Natural killer cell (primary cell): ENCODE results near the gene TRMT10B. TPM values are rescaled to one million over a fixed set of nuclear protein-coding genes. Genes with fewer than 3 reads are reported as not detected.
"Not testable (repeated sequence)": the region's sequence is repeated elsewhere in the genome, so short reads cannot be mapped to it uniquely, and the experiment has no call there.

Experiments used
- ATAC-seq, 3 donors: fragments of 150-1000 bp in 2 of 3; fragments of 200-7000 bp in 1 of 3; cut with Tn5 transposase; 1 replicate in 1 of 3; 2 replicates in 2 of 3; pipeline ENCODE4 v1.10.0; 2021; ENCODE audit warnings: mild to moderate bottlenecking in 2 of 3, moderate library complexity in 2 of 3
- DNase-seq, 2 donors: peaks; one replicate each; pipeline versions ENCODE4 v3.0.0 to v3.0.0-alpha.2; 2013 to 2021; ENCODE audit warnings: mixed read lengths in 1 of 2
- H3K27ac ChIP-seq: one replicate; pipeline ENCODE4 v1.5.1; 2013; ENCODE audit warnings: mild to moderate bottlenecking, low read length
- H3K27me3 ChIP-seq: one replicate; pipeline ENCODE4 v1.6.1; 2013; ENCODE audit warnings: low read length; ENCODE audit not compliant: control insufficient read depth, insufficient read depth
- H3K36me3 ChIP-seq: one replicate; pipeline ENCODE4 v1.6.1; 2013; ENCODE audit warnings: low read length; ENCODE audit not compliant: control insufficient read depth, insufficient read depth
- H3K4me1 ChIP-seq: one replicate; pipeline ENCODE4 v1.6.1; 2013; ENCODE audit warnings: low read length; ENCODE audit not compliant: control insufficient read depth, insufficient read depth
- H3K4me3 ChIP-seq: one replicate; pipeline ENCODE4 v1.5.1; 2013; ENCODE audit warnings: low read length
- H3K9me3 ChIP-seq: one replicate; pipeline ENCODE4 v1.6.1; 2013; ENCODE audit warnings: low read length; ENCODE audit not compliant: control insufficient read depth, insufficient read depth
- H3K27ac Mint-ChIP-seq, 2 donors: one replicate each; pipeline ENCODE4 v1.8.0; 2022; ENCODE audit warnings: mild to moderate bottlenecking in 2 of 2, mixed read lengths in 2 of 2, moderate library complexity in 1 of 2
- H3K27me3 Mint-ChIP-seq, 2 donors: one replicate each; pipeline ENCODE4 v1.8.0; 2022; ENCODE audit warnings: low read depth in 2 of 2, mixed read lengths in 2 of 2
- H3K36me3 Mint-ChIP-seq: one replicate; pipeline ENCODE4 v1.8.0; 2022; ENCODE audit warnings: mixed read lengths
- H3K4me1 Mint-ChIP-seq, 2 donors: one replicate each; pipeline ENCODE4 v1.8.0; 2022; ENCODE audit warnings: mixed read lengths in 2 of 2
- H3K4me3 Mint-ChIP-seq: one replicate; pipeline ENCODE4 v1.8.0; 2022; ENCODE audit warnings: mild to moderate bottlenecking, moderate library complexity, mixed read lengths
- H3K9me3 Mint-ChIP-seq, 2 donors: one replicate each; pipeline ENCODE4 v1.8.0; 2022; ENCODE audit warnings: mixed read lengths in 2 of 2
- WGBS: methylation state at CpG from one replicate; pipeline ENCODE4 v1.1.7; 2013; ENCODE audit warnings: missing lambda C conversion rate; ENCODE audit not compliant: insufficient coverage; 5-methylcytosine and 5-hydroxymethylcytosine counted together
- intact Hi-C: fragments of 100-400 bp; cut with micrococcal nuclease; formaldehyde crosslinking; loops from one replicate; pipeline ENCODE4 v1.14.2; 2022
- total RNA-seq, 4 donors: library from RNA; stranded (reverse); fragments of 120-200 nt in 1 of 4; gene quantifications; one replicate each; pipeline versions ENCODE4 v1.2.3 to v1.2.4, GENCODE V29; 2013 to 2022
- TF ChIP-seq, protein P1 (sequence below): fragments of 200-600 bp; IDR thresholded peaks from one replicate; pipeline ENCODE4 v1.8.0; 2022; ENCODE audit warnings: antibody characterized with exemption

TRMT10B gene
- total RNA-seq, 3 donors from 2014 or later (not counting 1 experiment from before 2014, with no cell fraction given) = 13.2 to 15.4 (median 13.3) TPM

DNA sequence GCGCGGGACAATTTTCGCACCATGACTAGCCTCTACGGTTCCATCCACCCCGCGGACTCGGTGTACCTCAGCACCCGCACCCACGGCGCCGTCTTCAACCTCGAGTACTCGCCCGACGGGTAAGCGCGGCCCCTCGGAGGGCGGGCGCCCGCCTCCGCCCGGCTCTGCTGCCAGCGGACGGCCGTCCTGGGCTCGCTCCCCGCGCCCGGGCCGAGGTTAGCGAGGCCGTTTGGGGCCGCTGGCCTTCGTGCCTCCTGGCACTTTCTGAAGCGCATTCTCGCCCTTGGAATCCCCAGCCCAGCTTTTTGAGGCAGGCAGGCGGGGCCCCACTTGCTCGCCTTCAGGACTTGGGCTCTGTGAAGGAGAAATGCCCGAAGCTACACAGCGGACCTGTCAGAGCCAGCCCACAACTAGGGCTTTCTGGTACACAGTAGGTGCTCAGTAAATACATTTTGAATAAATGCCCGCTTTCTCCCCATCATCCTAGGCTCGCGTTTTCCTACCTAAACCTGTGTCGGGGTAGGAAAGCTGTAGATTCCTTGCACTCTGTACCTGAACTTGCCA, 47.8 kb downstream of the TRMT10B start:
- H3K4me3 ChIP-seq = peak overlapping the region; percentile 89

GRCh38 chr9:37801959-37802711, 48.5 kb downstream of the TRMT10B start:
- no peaks in the 10 kb centered on the region for H3K9me3 Mint-ChIP-seq
- TF ChIP-seq, protein P1, sequence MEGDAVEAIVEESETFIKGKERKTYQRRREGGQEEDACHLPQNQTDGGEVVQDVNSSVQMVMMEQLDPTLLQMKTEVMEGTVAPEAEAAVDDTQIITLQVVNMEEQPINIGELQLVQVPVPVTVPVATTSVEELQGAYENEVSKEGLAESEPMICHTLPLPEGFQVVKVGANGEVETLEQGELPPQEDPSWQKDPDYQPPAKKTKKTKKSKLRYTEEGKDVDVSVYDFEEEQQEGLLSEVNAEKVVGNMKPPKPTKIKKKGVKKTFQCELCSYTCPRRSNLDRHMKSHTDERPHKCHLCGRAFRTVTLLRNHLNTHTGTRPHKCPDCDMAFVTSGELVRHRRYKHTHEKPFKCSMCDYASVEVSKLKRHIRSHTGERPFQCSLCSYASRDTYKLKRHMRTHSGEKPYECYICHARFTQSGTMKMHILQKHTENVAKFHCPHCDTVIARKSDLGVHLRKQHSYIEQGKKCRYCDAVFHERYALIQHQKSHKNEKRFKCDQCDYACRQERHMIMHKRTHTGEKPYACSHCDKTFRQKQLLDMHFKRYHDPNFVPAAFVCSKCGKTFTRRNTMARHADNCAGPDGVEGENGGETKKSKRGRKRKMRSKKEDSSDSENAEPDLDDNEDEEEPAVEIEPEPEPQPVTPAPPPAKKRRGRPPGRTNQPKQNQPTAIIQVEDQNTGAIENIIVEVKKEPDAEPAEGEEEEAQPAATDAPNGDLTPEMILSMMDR = no peak

More for the DNA sequence above, 47.8 kb downstream of the TRMT10B start:
- H3K9me3 ChIP-seq = no peaks in the 10 kb centered on the region
- peak; percentile 30 to 58 (median 32) for ATAC-seq
- no peak for DNase-seq
- peaks cover 17% of the 10 kb centered on the region for H3K4me1 ChIP-seq
- peaks cover 23 to 33% of the 10 kb centered on the region in 2 donors for H3K4me1 Mint-ChIP-seq
- no peaks in the 10 kb centered on the region for H3K36me3 Mint-ChIP-seq
- H3K36me3 ChIP-seq = no peaks in the 10 kb centered on the region
- peak overlapping the region; percentile 79 for H3K27ac ChIP-seq
- H3K27me3 Mint-ChIP-seq = no peaks in the 10 kb centered on the region
- H3K4me3 Mint-ChIP-seq = peak overlapping the region; percentile 92
- no peaks in the 10 kb centered on the region for H3K27me3 ChIP-seq
- WGBS = 3% methylated on average over 45 of the region's 45 CpGs
- TF ChIP-seq, protein P1 = no peak
- intact Hi-C loops = no loop called here
- no peaks in the 10 kb centered on the region for H3K9me3 Mint-ChIP-seq
- H3K27ac Mint-ChIP-seq = peak overlapping the region; percentile 72 to 87

GRCh38 chr9:37806271-37806670, 52.7 kb downstream of the TRMT10B start:
- H3K36me3 Mint-ChIP-seq = no peaks in the 10 kb centered on the region

More at GRCh38 chr9:37801959-37802711, 48.5 kb downstream of the TRMT10B start:
- 80% methylated on average over 10 of the region's 10 CpGs for WGBS
- ATAC-seq (no peak), DNase-seq (no peak)
- Histone ChIP-seq H3K9me3 (no peaks in the 10 kb centered on the region), H3K4me1 (peaks cover 17% of the 10 kb centered on the region), H3K27ac (no peak overlapping the region), H3K4me3 (no peak overlapping the region), H3K36me3 (no peaks in the 10 kb centered on the region), H3K27me3 (no peaks in the 10 kb centered on the region)
- intact Hi-C loops = no loop called here
- Mint-ChIP-seq H3K4me1 (peaks cover 27 to 38% of the 10 kb centered on the region in 2 donors), H3K4me3 (peak overlapping the region; percentile 92), H3K27ac (peak overlapping the region; percentile 72 to 87), H3K27me3 (no peaks in the 10 kb centered on the region), H3K36me3 (no peaks in the 10 kb centered on the region)

DNA sequence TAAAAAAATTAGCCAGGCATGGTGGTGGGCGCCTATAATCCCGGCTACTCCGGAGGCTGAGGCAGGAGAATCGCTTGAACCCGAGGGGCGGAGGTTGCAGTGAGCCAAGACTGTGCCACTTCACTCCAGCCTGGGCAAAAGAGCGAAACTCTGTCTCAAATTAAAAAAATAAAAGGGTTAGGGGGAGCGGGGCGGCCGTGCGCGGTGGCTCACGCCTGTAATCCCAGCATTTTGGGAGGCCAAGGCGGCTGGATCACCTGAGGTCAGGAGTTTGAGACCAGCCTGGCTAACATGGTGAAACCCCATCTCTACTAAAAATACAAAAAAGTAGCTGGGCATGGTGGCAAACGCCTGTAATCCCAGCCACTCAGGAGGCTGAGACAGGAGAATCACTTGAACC, 56.1 kb downstream of the TRMT10B start:
- H3K9me3 Mint-ChIP-seq, H3K36me3 Mint-ChIP-seq, H3K4me3 Mint-ChIP-seq, H3K4me1 ChIP-seq, H3K27ac Mint-ChIP-seq, H3K4me3 ChIP-seq, H3K27ac ChIP-seq, H3K9me3 ChIP-seq, H3K27me3 ChIP-seq, intact Hi-C loops, ATAC-seq, H3K27me3 Mint-ChIP-seq, DNase-seq, H3K36me3 ChIP-seq: not testable (repeated sequence)
- WGBS = over 99% methylated on average over 15 of the region's 15 CpGs
- peaks cover 17 to 29% of the 10 kb centered on the region in 2 donors for H3K4me1 Mint-ChIP-seq

More at GRCh38 chr9:37806271-37806670, 52.7 kb downstream of the TRMT10B start:
- intact Hi-C loops = no loop called here
- WGBS = 89% methylated on average over 3 of the region's 4 CpGs
- no peak overlapping the region for H3K4me3 ChIP-seq
- H3K36me3 ChIP-seq = no peaks in the 10 kb centered on the region
- H3K4me1 ChIP-seq = peaks cover 10% of the 10 kb centered on the region
- peaks cover 34% of the 10 kb centered on the region in 2 donors for H3K4me1 Mint-ChIP-seq
- H3K4me3 Mint-ChIP-seq = no peak overlapping the region
- H3K9me3 ChIP-seq = no peaks in the 10 kb centered on the region
- H3K27me3 Mint-ChIP-seq = no peaks in the 10 kb centered on the region
- no peak for DNase-seq
- TF ChIP-seq, protein P1 = no peak
- no peak for ATAC-seq
- no peaks in the 10 kb centered on the region for H3K27me3 ChIP-seq
- no peak overlapping the region for H3K27ac ChIP-seq
- H3K9me3 Mint-ChIP-seq = no peaks in the 10 kb centered on the region
- H3K27ac Mint-ChIP-seq = peak overlapping the region in 1 of 2 donors; percentile 26
